ENCODE data around the gene PSD4.

Gene PSD4

DNA sequence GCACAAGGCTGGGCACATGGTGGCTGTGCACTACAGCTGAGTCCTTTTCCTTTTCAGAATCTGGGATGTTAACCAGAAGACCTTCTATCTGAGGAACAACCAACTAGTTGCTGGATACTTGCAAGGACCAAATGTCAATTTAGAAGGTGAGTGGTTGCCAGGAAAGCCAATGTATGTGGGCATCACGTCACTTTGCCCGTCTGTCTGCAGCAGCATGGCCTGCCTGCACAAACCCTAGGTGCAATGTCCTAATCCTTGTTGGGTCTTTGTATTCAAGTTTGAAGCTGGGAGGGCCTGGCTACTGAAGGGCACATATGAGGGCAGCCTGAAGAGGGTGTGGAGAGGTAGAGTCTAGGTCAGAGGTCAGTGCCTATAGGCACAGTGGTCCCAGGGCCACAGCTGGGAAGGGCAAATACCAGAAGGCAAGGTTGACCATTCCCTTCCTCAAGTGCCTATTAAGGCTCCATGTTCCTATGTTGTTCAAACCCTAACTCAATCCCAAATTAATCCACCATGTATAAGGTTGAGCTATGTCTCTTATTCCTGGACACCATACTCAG is 44.2 kb upstream of the PSD4 start:
- TF ChIP-seq, protein P1, sequence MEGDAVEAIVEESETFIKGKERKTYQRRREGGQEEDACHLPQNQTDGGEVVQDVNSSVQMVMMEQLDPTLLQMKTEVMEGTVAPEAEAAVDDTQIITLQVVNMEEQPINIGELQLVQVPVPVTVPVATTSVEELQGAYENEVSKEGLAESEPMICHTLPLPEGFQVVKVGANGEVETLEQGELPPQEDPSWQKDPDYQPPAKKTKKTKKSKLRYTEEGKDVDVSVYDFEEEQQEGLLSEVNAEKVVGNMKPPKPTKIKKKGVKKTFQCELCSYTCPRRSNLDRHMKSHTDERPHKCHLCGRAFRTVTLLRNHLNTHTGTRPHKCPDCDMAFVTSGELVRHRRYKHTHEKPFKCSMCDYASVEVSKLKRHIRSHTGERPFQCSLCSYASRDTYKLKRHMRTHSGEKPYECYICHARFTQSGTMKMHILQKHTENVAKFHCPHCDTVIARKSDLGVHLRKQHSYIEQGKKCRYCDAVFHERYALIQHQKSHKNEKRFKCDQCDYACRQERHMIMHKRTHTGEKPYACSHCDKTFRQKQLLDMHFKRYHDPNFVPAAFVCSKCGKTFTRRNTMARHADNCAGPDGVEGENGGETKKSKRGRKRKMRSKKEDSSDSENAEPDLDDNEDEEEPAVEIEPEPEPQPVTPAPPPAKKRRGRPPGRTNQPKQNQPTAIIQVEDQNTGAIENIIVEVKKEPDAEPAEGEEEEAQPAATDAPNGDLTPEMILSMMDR (IDR thresholded peaks at IDR 0.05; ENCODE audit: low read depth, low read length, missing control alignments): no peak
- H3K4me3 ChIP-seq (ENCODE audit: low read depth, low read length): no peak overlapping the region
- DNase-seq (ENCODE audit: low read depth): no peak

DNA sequence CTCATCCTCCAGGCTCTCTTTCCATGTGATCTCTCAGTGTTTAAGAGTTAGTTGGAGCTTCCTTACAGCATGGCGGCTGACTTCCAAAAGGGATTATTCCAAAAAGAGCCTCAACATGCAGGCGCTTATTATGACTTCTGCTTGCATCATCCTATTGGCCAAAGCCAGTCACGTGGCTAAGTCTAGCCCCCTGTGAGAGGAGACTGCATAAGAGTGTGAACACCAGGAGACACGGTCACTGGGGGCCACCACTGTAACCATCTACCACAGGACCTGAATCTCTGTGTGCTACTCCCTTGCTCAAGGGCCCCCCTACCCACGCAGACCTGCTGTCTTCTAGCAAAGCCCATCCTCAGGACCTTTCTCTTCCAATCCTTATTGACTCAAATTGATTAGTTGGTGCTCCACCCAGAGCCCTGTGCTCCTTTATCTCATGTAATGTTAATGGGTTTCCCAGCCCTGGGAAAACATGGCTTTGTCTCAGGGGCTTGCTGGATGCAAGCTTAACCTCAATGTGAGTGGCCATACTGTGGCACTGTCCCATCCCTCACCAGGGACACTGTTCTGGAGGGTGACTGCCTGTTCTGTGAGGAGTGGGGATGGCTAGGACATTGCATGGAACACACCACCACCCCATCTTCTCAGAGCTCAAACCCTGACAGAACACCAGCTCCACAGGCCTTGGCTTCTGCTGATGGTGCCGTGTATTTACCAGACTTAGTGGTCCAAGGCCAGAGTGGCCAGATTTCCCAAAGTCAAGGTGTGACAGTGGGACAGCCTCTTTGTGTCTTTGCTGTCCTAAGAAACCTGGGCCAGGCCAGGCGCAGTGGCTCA is 42.2 kb upstream of the PSD4 start:
- no peak for DNase-seq (ENCODE audit: low read depth)
- H3K4me3 ChIP-seq (ENCODE audit: low read depth, low read length): no peak overlapping the region
- TF ChIP-seq, protein P1 (IDR thresholded peaks at IDR 0.05; ENCODE audit: low read depth, low read length, missing control alignments): no peak

DNA sequence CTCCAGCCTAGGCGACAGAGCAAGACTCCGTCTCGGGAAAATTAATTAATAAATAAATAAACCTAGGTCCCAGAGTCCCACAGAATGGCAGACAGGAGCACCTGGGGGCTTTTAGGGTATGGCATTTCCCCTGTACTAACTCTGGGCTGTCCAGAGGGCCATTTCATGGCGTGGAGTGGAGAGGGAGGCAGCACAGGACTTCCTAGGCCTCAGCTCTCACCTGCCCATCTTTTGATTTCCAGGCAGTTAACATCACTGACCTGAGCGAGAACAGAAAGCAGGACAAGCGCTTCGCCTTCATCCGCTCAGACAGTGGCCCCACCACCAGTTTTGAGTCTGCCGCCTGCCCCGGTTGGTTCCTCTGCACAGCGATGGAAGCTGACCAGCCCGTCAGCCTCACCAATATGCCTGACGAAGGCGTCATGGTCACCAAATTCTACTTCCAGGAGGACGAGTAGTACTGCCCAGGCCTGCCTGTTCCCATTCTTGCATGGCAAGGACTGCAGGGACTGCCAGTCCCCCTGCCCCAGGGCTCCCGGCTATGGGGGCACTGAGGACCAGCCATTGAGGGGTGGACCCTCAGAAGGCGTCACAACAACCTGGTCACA is 41.3 kb upstream of the PSD4 start:
- TF ChIP-seq, protein P1 (IDR thresholded peaks at IDR 0.05; ENCODE audit: low read depth, low read length, missing control alignments): no peak
- DNase-seq (ENCODE audit: low read depth): no peak
- no peak overlapping the region for H3K4me3 ChIP-seq (ENCODE audit: low read depth, low read length)

DNA sequence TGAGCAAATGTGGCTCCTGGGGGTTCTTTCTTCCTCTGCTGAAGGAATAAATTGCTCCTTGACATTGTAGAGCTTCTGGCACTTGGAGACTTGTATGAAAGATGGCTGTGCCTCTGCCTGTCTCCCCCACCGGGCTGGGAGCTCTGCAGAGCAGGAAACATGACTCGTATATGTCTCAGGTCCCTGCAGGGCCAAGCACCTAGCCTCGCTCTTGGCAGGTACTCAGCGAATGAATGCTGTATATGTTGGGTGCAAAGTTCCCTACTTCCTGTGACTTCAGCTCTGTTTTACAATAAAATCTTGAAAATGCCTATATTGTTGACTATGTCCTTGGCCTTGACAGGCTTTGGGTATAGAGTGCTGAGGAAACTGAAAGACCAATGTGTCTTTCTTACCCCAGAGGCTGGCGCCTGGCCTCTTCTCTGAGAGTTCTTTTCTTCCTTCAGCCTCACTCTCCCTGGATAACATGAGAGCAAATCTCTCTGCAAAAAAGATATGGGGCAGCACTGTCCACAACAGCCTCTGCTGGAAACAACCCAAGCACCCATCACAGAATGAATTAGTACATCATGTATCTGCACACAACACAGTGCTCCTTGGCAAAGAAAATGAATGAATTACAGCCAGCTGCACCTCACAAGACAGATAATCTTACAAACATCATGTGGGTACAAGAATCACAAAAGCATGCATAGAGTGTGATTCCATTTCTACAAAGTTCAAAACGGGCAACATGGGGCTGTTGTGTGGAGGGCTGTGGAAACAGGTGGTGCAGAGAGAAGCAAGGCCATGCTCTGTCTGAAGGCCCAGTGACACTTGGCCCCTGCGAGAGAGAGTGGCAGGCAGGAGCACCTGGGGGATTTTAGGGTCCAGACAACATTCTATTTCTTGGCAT is 39.8 kb upstream of the PSD4 start:
- no peak overlapping the region for H3K4me3 ChIP-seq (ENCODE audit: low read depth, low read length)
- DNase-seq (ENCODE audit: low read depth): no peak
- TF ChIP-seq, protein P1 (IDR thresholded peaks at IDR 0.05; ENCODE audit: low read depth, low read length, missing control alignments): no peak

DNA sequence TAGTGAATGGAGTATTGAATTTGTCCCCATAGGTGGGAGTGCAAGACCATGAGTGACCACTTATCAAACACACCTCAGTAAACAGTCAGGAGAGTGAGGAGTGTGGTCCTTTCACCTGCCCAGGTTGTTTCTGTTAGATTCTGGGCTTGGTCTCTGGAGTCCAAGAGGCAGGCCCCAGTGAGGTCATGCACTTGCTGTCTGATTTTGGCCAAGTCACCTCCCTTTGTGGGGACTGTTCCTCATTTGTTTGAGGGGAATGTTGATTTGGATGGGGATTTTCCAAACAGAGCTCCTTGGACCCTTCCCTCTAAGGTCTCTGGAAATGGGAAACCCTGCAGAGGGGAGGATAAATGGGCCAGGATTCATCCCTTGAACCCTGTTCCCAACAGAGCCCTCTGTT is 39.1 kb upstream of the PSD4 start:
- TF ChIP-seq, protein P1 (IDR thresholded peaks at IDR 0.05; ENCODE audit: low read depth, low read length, missing control alignments): no peak

DNA sequence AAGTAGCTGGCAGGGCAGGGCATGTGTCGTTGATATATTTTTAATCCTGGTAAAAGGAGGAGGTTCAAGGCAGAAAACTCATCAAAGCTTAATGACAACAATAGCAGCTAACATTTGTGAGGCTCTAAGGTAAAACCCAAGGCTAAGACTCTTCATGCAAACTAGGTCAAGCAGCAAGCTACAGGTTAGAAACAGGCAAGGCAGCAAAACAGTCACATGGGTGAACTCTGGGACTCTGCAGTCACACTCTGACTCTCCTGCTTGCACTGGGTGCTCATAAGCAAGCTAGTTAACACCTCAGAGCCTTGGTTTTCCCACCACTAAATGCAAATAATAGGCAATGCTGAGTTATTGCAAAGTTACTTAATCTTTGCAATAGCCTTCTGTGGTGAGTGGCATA is 38.5 kb upstream of the PSD4 start:
- no peak for DNase-seq (ENCODE audit: low read depth)
- TF ChIP-seq, protein P1 (IDR thresholded peaks at IDR 0.05; ENCODE audit: low read depth, low read length, missing control alignments): no peak
- no peak overlapping the region for H3K4me3 ChIP-seq (ENCODE audit: low read depth, low read length)

More for the DNA sequence above, 39.1 kb upstream of the PSD4 start:
- no peak overlapping the region for H3K4me3 ChIP-seq (ENCODE audit: low read depth, low read length)
- no peak for DNase-seq (ENCODE audit: low read depth)
